ENCODE results near the gene ANKRD13B.

The ANKRD13B gene

GRCh38 chr17:29569245-29569950, 23.5 kb upstream of the ANKRD13B start:
- peak; percentile 32 for DNase-seq

GRCh38 chr17:29570521-29570920, 22.4 kb upstream of the ANKRD13B start:
- DNase-seq, result no peak

GRCh38 chr17:29571486-29571882, 21.4 kb upstream of the ANKRD13B start:
- DNase-seq, result no peak

- no peak for DNase-seq
Measured at GRCh38 chr17:29571883-29572681, 20.9 kb upstream of the ANKRD13B start.

GRCh38 chr17:29572691-29573557, 20.0 kb upstream of the ANKRD13B start:
- peak; percentile 83 for DNase-seq

- peak; percentile 24 for DNase-seq
Measured at GRCh38 chr17:29573558-29573869, 19.4 kb upstream of the ANKRD13B start.

- DNase-seq, result no peak
Measured at GRCh38 chr17:29573871-29574731, 18.8 kb upstream of the ANKRD13B start.

GRCh38 chr17:29574732-29575510, 18.0 kb upstream of the ANKRD13B start:
- DNase-seq, result no peak

- DNase-seq, result no peak
Measured at GRCh38 chr17:29575511-29576213, 17.3 kb upstream of the ANKRD13B start.

- no peak for DNase-seq
Measured at GRCh38 chr17:29576214-29577000, 16.5 kb upstream of the ANKRD13B start.

- DNase-seq, result no peak
Measured at GRCh38 chr17:29577001-29577370, 15.9 kb upstream of the ANKRD13B start.

GRCh38 chr17:29577385-29578211, 15.3 kb upstream of the ANKRD13B start:
- DNase-seq, result peak; percentile 88

GRCh38 chr17:29578626-29579485, 14.1 kb upstream of the ANKRD13B start:
- no peak for DNase-seq

- peak; percentile 87 for DNase-seq
Measured at GRCh38 chr17:29579866-29580771, 12.8 kb upstream of the ANKRD13B start.

- peak; percentile 26 for DNase-seq
Measured at GRCh38 chr17:29581583-29582253, 11.2 kb upstream of the ANKRD13B start.

GRCh38 chr17:29582254-29582765, 10.6 kb upstream of the ANKRD13B start:
- no peak for DNase-seq

All from femur (tissue), 1 donor.